HG03159 (cell line): ENCODE measurements around the gene RAB31.
"Not testable (repeated sequence)": the region's sequence is repeated elsewhere in the genome, so short reads cannot be mapped to it uniquely, and the experiment has no call there.

Source experiments
- ATAC-seq: cut with Tn5 transposase; IDR thresholded peaks from one replicate; pipeline ENCODE4 v1.9.1; 2021; ENCODE audit warnings: mild to moderate bottlenecking, moderate library complexity; ENCODE audit not compliant: unreplicated experiment

The RAB31 gene

DNA sequence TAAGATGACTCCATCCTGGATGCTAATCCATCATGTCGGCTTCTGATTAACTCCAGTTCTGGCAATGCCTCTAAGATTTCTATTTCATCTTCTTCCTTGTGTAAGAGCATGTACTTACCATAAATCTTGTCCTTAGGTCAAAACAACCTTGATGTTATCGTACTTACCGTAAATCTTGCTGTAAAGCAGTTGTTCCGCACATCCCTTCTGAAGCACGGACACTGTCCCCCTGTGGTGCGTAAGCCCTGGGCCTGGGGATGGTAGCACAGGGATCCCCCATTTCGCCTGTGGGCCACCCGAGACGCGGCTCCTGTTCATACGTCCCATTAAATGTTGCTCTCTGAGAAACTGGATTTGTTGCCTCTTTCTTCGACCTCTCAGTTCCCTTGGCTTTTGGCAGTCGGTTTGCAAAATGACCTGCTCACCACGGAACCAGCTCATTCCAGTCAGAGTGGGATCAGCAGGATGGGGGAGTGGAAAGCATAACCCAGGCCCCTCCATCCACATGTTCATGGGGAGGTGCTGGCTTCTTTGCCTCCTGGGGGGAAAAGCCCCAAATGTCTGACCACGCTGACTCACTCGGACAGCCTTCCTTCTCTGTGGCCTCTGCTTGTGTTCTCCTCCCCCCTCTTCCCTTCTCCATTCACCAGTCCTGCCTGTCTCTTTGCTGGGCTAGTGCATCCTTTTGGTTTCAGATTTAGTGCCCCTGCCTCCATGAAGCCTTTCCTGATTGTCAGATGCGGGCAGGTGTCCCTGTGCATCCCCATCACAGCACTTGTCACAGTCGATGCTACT lies 49.9 kb downstream of the RAB31 start:
- no peak for ATAC-seq

DNA sequence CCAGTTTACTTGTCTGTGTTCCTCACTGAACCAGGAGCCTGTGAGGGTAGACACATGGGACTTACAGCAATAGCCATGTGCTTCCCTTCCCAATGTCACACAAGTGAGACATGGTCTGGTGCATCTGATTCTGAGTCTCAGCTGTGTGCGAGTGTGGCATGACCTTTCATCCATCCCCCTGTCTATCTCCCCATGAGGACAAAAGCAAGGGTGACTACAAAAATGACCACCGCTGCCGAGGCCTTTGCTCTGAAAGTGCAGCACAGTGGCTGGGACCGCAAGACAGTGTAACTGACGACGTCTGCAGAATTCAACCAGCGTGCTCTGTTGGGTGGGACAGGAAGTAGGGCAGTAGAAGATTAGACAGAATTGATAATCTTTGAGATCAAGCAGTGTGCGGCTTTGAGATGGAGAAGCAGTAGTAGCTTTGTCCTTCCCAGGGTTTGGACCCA lies 50.5 kb downstream of the RAB31 start:
- no peak for ATAC-seq

DNA sequence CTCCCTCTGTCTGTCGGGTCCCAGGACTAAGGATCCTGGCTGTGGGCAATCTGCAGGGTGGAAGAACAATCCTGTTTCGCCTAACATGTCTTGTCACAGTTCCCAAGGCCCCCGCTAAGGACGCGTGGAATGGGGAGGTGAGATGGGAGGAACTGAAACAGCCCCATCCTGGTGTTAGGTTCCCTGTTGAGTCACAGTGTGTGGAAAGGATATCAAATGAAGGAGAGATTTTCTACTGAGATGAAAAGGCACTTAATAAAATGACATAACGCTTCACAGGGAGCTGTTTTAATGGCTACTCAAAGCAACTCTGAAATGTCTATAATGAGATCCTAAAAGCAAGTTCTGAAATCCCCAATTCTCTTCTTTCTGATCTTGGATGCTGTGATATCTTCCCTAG lies 52.5 kb downstream of the RAB31 start:
- no peak for ATAC-seq

DNA sequence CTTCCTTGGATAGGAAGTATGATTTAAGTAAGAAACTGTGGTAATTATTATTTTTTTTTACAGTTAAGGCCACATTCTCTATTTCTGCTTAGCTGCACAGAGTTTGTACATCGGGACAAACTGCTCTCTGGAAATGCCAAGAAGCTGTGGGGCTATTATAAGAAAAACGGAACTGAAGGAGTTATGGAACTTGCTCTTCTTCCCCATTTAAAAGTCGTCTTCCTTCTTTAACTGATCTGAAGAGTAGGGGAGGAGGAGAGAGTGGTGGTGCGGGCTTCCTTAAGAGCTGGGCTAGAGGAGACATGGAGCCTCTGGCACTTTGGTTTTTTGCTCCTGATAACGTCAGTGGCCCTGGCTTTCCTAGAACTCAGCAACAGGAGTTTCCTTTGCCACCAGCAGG lies 54.4 kb downstream of the RAB31 start:
- ATAC-seq: no peak

DNA sequence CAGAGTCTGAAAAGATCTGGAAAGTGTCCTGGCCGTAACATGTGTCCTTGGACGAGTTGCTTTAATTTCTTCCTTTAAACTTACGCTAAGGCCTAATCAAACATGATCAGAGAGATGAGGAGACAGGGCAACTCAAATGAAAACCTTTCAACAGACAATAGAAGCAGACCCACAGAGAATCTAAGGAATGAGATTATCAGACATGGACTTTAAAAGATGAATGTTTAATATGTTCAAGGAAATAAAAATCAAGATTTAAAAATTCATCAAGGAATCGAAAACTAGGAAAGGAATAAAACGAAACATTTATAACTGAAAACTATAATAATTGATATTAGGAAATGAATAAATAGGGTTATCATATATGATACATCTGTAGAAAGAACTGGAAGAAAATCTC lies 55.1 kb downstream of the RAB31 start:
- no peak for ATAC-seq

DNA sequence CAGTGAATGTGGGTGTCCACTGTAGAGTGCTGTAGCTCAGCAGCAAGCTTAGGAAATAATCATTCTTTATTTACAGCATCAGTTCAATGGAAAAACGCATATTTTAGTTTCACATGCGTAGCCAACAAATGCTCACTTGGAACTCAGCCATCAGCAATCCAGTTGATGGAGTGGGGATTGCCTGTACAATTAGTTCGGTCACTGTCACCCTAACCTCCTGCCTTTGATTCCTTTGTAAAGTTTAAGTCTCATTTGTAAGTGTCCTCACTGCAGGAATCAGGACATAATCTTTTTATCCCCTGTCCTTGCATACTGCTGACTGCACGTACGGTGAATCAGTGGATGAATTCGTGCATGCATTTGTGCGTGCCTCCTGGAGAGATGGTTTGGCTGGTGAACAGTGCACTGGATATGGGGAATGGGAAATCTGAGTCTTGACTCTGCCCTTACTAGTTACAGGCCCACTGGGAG lies 55.9 kb downstream of the RAB31 start:
- ATAC-seq: no peak

DNA sequence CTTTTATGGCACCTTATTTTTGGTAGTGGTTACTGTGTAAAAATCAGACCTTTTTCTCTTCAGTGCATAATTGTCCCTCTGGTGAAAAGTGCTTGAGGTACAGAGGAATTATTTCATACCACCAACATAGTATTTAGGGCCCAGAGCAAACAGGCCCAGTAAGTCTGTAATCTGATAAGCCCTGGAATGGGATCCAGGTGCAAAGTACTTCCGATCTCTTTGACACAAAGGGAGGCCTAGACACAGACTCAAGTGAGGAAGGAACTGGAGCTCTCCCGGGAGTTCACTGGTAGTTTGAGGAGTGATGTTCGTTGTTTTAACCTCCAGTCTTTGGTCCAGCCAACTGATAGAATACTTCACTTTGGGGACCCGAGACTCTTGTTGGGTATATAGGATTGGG lies 57.4 kb downstream of the RAB31 start:
- no peak for ATAC-seq

DNA sequence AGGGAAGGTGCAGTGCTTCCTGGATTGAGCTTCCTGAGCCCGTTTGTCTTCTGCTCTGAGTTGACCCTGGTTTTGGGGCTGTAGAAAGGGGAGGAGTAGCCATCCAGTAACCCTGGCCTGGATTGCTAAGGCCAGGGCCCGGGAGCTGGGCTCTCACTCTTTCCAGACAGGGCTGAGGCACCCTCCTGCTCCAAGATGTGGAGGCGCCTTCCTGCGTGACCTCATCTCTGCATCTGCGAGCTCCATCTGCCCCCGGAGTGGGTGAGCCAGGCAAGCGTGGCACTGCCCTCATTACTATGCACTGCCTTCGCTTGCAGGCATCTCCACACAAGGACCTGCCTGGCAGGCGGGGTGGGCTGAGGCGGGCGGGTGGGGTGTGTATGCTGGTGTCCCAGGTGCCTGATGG lies 58.0 kb downstream of the RAB31 start:
- ATAC-seq: no peak

DNA sequence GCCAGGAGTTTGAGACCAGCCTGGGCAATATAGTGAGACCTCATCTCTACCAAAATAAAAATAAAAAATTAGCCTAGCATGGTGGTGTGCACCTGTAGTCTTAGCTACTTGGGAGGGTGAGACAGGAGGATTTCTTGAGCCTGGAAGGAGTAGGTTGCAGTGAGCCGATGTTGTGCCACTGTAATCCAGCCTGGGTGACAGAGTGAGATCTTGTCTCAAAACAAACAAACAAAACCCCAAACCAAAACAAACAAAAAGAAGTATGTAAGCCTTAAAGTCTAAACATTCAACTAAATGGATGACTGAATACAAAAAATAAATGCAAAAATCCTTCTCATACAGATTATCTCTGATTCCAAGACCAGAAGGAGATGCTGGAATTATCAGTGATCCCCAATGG lies 58.6 kb downstream of the RAB31 start:
- no peak for ATAC-seq

DNA sequence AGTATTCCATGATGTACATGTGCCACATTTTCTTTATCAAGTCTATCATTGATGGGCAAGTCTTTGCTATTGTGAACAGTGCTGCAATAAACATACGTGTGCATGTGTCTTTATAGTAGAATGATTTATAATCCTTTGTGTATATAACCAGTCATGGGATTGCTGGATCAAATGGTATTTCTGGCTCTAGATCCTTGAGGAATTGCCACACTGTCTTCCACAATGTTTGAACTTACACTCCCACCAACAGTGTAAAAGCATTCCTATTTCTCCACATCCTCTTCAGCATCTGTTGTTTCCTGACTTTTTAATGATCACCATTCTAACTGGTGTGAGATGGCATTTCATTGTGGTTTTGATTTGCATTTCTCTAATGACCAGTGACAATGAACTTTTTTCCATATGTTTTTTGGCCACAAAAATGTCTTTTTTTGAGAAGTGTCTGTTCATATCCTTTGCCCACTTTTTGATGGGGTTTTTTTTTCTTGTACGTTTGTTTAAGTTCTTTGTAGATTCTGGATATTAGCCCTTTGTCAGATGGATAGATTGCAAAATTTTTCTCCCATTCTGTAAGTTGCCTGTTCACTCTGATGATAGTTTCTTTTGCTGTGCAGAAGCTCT lies 60.1 kb downstream of the RAB31 start:
- not testable (repeated sequence) for ATAC-seq

DNA sequence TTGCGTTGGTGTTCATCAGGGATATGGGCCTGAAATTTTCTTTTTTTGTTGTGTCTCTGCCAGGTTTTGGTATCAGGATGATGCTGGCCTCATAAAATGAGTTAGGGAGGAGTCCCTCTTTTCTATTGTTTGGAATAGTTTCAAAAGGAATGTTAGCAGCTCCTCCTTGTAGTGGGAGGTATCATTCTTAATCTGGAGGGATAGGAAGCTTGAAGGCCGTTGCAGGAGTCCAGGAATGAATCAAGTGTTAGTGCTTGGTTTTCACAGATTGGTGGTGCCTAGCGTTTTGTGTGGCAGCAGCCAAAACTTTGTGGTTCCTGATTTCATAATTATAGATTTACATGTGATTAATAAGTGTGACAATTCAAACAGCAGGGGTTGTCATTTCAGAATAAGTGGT lies 62.0 kb downstream of the RAB31 start:
- ATAC-seq: not testable (repeated sequence)

DNA sequence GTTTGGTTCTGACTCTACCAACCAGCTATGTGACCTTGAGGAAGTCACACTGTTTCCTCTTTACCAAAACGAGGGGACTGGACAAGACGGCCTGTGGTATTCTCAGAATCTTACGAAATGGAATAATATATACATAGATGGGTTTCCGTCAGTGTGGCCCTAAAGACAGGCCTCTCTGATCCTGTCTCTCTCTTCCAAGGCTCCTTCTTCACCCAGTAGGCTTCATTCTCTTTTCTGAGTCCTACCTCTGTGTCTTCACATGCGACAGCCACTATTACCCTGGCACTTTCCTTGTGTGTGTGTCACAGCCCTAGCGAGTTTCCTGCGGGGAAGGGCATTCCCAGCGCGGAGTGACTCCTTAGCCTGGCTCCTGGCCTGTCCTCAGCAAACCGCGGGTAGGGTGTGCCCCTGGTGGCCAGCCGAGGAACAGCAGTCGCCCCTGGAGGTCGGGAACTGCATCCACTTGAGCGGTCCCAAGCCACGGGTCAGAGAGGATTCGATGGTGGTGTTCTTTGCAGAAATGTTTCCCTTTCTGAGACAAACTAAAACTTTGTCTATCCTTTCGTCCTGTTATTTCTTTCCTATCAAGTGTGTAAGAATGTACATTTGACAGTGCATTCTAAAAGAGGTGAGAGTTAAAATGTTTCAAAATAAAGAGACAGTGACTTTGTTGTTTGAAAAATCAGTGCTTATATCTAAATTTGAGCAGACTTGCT lies 63.3 kb downstream of the RAB31 start:
- ATAC-seq: peak; percentile 67

DNA sequence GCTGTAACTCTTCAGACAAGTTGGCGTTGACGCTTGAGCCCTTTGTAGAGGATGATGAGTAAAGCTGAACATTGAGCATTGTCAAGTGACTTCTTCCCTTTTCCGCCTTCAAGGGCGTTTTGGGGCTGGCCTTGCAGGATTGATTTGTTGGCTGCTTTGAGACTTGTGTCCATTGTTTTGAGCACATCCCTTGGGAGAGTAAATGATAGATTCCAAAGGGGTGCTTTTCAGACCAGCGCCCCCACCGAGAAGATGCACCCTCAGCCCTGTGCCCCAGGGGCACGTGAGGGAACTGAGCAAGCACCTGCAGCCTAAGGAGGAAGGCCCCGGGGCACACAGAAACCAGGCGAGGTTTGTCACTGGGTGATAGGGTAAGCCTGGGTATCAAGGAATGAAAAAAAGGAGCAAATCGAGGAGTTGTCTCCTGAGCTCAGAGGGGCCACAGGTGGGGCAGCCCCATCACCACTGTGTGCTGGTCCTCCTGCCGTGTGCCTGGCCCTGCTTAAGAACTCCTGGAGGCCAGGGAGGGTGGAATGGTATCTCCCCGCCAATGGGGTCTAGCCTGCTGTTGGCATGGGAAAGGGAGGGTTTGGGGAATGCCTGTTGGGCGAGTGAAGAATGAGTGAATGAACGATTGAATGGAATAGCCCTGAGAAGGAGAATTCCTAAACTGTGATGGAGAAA lies 64.0 kb downstream of the RAB31 start:
- no peak for ATAC-seq

DNA sequence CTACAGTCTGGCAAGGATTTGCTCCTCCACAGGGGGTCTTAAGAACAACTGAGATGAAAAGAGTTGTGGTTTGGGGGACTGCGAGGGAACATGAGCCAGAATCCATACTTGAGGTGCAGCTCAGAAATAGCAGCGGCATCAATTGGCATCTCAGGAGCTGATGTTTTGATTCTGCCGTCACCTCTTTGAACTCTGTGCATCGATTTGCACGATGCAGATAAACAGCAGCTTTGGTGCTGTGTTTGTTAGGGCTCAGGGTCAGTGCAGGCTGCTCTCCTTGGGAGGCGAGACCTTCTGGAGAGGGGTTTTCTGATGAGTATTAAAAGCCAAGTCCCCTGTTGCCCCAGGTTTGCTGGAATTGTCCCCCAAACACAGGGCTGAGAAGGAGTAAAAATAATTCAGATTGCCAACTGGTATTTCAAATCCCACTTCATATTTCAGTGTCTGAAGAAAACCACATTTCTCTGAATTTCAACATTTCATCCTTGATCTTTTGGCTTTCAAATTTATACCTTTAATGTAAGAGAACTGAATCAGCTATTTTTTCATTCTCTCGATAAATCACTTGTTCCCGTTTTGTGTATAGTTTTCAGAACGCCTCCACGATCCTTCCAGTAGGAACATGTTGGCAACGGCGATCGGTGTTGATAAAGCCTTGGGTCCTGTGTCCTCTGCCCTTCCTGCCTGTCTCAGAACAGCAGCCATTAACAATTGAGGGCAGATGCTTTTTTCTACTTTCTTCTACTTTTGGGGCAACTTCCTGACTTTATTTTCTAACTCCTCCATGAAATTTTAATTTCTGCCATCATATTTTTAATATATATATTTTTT lies 65.0 kb downstream of the RAB31 start:
- ATAC-seq: no peak

DNA sequence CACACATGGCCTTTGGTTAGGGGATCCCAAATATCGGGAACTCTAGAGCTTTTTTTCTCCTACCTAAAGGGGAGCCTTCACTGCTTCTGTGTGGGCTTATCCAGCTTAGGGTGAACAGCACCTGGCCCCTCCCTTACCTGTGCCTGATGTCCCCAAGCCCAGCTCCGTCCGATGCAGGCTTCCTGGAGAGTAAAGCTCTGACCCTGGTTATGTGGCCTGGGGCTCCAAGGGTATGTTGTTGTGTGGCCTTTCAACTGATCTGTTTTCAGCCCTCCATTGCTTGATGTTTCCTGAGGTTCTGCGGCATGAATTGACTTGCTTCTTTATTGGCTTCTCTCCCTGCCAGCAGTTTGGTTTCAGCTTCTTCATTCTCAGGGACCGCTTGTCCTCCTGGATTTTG lies 66.0 kb downstream of the RAB31 start:
- ATAC-seq: no peak

DNA sequence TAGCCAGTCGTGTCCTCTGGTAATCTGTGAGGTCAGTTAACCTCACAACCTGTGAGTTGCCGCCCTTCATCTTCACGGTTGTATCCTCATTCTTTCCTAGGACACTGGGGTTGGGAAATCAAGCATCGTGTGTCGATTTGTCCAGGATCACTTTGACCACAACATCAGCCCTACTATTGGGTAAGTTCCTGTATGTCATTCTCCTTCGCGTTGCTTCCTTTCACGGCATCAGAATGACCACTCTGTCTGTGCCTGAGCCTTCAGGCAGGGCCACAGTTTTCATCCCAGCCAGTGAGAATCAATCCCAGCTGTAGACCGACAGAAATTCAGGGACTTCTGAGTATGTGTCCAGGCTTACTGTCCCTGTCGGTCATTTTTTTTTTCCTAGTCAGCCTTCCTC lies 67.1 kb downstream of the RAB31 start:
- ATAC-seq: no peak

DNA sequence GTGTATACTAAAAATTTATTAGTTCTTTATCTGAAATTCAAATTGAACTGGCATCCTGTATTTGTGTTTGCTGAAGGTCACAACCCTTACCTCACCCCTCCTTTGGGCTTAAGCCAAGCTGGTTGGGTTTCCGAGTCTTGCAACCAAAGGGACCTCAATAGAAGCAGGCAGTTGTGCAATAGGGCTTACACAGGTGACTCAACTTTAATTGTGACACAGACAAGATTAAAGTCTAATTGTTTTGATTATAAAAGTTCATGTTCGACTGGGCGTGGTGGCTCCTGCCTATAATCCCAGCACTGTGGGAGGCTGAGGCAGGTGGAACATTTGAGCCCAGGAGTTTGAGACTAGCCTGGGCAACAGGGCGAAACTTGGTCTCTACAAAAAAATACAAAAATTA lies 71.5 kb downstream of the RAB31 start:
- ATAC-seq: no peak

DNA sequence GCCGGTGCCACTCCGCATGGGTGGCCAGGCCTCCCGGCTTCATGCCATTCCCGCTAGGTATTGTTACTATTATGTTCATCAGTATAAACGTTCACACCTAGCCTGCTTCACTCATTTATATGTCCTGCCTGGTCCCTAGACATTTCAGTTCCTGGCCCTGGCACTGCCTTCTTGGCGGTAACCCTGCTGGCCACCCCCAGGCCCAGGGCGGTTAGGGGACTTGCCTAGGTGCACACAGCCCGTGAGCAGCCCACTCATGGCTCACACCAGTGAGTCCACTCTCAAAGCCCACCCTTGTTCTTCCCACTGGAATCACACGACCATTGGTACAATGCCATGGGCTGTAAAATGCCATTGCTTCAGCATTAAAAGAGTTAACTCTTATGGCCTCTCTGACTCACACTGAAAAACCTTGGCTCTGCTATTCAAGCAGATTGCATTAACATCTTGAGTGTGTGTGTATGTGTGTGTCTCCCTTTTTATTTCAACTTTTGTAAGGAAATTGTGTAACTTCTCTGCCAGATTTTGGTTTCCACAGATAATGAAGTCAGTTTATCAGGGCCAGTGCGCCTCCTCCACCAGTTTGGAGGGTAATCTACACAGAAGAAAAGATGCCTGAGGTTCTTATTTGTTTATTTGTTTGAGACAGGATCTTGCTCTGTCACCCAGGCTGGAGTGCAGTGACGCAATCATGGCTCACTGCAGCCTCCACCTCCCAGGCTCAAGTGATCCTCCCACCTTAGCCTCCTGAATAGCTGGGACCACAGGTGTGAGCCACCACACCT lies 74.2 kb downstream of the RAB31 start:
- no peak for ATAC-seq

DNA sequence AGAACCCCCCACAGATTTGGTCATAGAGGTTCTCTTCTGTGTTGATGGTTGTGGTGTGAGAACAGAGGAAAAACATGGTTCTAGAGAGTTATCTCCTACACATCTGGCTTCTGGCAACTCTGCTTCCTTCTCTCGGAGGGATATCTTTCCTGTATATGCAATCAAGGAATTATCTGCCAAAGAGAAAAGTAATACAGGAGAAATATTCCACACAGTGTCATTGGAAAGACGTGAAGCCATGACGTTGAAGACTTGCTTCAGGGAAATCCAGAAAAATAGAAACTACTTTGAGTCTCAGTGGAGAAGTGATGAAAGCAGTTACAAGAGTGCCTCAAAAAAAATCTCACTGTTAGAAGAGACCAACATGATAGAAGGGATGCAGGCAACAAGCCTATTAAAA lies 78.5 kb downstream of the RAB31 start:
- ATAC-seq: no peak

DNA sequence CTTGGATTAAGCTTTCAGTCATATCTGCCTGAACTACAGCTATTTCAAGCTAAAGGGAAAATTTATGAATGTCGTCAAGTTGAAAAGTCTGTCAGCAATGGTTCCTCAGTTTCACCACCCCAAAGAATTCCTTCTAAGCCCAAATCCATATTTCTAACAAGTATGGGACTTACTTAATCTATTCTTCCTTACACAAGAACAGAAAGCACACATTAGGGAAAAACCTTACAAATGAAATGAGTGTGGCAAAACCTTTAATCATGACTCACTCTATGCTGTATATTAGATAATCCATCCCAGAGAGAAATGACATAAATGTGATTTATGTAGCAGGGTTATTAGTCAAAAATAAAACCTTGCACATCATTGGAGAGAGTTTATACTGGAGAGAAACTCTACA lies 78.9 kb downstream of the RAB31 start:
- ATAC-seq: no peak
